ENCODE data around the gene FLNA.

The FLNA gene

DNA sequence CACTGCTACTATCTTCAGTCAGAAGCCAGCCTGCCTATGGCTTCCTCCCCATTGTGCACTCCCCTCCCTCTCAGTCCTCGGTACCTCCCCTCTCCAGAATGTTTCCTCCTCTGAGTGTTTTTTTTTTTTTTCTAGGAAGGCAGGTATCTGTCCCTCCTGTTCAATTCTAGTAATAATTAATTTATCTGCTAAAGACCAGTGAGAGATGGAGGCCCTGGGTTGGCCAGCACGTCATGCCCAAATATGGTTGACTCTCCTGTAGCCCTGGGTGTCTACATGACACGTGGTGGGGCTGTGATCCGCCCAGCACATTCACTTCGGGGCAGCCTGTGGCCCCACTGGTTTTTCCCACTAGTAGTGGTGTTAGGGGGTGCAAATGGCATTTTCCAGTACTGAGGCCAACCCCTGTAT lies 1.8 kb downstream of the FLNA start:
- TF ChIP-seq, protein P1, sequence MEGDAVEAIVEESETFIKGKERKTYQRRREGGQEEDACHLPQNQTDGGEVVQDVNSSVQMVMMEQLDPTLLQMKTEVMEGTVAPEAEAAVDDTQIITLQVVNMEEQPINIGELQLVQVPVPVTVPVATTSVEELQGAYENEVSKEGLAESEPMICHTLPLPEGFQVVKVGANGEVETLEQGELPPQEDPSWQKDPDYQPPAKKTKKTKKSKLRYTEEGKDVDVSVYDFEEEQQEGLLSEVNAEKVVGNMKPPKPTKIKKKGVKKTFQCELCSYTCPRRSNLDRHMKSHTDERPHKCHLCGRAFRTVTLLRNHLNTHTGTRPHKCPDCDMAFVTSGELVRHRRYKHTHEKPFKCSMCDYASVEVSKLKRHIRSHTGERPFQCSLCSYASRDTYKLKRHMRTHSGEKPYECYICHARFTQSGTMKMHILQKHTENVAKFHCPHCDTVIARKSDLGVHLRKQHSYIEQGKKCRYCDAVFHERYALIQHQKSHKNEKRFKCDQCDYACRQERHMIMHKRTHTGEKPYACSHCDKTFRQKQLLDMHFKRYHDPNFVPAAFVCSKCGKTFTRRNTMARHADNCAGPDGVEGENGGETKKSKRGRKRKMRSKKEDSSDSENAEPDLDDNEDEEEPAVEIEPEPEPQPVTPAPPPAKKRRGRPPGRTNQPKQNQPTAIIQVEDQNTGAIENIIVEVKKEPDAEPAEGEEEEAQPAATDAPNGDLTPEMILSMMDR (conservative IDR thresholded peaks at IDR 0.05; ENCODE audit: control insufficient read depth, insufficient read depth, low read depth, low read length) = no peak
- DNase-seq (ENCODE audit: low read depth) = no peak
- no peak overlapping the region for H3K4me3 ChIP-seq (ENCODE audit: control insufficient read depth, low read depth, low read length)

DNA sequence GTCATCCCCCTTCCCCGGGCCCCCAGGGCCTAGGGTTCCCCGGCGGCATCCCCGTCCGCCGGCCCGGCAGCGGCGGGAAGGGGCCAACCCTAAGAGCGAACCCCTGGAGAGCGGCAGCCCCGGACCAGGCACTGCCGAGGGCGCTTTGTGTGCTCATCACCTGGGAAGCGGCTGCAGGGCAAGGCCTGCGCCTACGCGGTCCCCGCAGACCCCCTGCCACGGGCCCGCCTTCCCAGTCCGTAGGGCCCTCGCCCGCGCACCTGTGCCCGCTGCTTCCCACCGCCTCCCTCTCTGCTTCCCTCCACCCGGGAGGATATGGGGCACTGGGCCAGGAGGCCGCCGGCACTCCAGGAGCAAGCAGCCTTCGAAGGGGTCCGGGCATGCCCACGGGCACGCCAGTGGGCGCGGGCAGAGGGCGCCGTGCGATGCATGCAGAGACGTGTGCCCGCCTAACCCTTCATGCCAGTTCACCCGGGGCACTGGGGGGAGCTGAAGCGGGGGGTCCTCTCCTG lies 2.6 kb downstream of the FLNA start:
- TF ChIP-seq, protein P1 (conservative IDR thresholded peaks at IDR 0.05; ENCODE audit: control insufficient read depth, insufficient read depth, low read depth, low read length) = no peak
- H3K4me3 ChIP-seq (ENCODE audit: control insufficient read depth, low read depth, low read length) = peak overlapping the region; percentile 44
- DNase-seq (ENCODE audit: low read depth) = no peak

DNA sequence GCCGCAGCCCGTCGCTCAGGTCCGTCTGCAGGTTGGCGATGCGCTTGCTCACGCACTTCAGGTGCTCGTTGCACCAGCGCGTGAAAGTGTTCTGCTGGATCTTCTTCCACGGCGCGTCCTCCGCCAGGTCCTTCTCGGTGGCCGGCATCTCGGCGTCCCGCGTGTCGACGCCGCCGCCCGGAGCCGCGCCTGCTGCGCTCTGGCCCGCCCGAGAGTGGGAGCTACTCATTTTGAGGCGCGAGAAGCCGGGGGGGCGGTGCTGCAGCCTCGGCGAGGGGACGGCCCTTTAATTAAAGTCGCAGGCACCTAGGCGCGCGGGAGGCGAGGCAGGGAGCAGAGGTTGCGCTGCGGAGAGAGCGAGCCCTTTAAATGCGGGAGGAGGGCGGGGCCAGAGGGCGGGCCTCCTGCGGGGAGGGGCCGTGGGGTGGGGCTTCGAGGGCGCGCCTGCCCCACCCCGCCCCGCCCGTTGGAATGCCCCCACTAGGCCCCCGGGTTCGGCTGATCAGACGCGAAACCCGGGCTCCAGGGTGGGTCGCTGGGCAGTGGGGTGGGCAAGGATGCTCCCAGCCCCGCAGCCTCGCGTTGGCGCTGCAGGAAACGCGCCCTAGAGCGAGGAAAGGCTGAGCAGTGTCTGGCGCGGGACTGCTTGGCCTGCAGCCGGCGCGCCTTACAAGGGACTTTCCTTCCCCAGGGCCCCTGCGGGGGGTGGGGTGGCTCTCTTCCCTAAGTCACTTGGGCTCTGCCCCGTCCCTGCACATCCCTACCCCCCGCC lies 3.2 kb downstream of the FLNA start:
- peak; percentile 88 for DNase-seq (ENCODE audit: low read depth)
- H3K4me3 ChIP-seq (ENCODE audit: control insufficient read depth, low read depth, low read length) = peak overlapping the region; percentile 80
- TF ChIP-seq, protein P1 (conservative IDR thresholded peaks at IDR 0.05; ENCODE audit: control insufficient read depth, insufficient read depth, low read depth, low read length) = no peak

DNA sequence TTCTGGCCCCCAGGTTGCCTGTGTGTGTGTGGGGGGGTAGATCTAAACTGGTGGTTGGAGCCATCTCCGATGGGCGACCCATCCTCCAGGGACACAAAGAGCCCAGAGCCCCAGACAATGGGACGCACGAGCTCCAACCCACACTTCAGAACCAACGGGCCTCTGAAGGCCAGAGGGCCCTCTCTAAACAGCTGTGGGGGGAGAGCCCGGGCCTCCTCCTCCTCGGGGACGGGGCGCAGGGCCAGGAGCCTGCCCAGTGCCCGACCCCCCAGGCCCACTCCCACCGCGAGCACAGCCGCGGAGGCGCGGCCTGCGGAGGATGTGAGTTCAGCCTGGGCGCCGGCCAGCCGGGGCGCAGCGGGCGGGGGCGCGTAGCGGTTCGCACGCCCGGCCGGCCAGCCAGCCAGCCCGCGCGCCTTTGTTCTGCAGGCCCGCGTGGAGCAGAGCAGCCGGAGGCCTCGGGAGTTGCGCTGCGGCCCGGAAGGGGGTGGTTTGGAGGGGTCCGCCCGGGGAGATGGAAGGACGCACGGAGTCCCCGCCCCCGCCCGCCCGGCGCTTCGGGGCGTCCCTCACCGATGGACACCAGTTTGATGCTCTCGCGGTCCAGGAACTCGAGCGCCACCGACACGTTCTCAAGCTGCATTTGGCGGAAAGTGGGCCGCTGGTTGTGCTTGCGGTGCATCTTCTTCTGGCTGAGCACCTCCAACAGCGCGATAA lies 4.0 kb downstream of the FLNA start:
- TF ChIP-seq, protein P1 (conservative IDR thresholded peaks at IDR 0.05; ENCODE audit: control insufficient read depth, insufficient read depth, low read depth, low read length) = no peak
- peak overlapping the region; percentile 80 for H3K4me3 ChIP-seq (ENCODE audit: control insufficient read depth, low read depth, low read length)
- no peak for DNase-seq (ENCODE audit: low read depth)

DNA sequence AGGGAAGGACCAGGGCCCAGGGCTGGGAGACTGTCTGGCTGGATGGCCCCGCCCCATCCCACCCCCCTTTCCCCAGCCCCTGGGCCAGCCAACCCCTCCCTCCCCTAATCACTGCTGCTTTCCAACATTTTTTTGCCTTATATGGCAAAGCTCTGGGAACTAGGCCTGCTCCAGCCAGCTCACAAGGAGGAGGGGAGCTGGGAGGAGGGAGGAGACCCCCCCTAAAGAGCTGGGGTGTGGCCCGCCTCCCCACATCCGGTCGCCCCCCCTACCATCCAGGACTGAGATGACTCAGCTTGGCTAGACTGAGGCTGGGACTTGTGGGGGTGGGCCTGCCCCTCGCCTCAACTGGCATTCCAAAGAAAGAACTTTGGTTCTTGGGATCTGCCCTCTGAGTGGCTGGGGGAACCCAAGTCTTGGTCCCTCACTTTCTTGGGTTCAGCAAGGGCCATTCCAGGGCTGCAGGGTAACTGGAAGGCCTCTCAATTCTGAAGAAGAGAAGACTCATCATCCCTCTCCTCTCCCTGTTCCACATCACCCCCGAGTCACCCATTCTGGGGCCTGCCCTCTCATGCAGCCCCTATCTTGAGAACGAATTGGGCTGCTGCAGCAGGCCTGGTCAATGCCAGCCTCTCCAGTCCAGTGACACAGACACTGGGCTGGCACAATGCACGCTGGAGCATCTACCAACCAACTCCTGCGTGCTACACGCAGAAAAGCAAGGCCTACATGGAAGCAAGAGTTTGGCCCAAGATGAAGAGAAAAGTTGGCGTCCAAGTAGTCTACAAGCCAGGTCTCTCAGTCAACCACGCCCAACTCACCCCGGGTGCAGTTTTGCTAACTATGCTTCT lies 4.8 kb downstream of the FLNA start:
- peak overlapping the region; percentile 80 for H3K4me3 ChIP-seq (ENCODE audit: control insufficient read depth, low read depth, low read length)
- DNase-seq (ENCODE audit: low read depth) = peak; percentile 96
- TF ChIP-seq, protein P1 (conservative IDR thresholded peaks at IDR 0.05; ENCODE audit: control insufficient read depth, insufficient read depth, low read depth, low read length) = no peak
